Stimulated activated effector memory CD8-positive, alpha-beta T cell treated with anti-CD3 and anti-CD28 coated beads, Interleukin-12 subunit alpha, Interleukin-12 subunit beta, amount 100 ng/mL, for 72 hours (primary cell): ENCODE results near the gene MAP1LC3B2.
A peak's percentile ranks its signal among the peaks of the same experiment; 100 is the strongest.

ENCODE experiments used
- ATAC-seq: fragments of 150-1000 bp; cut with Tn5 transposase; 2 replicates; pipeline ENCODE4 v1.10.0; 2021
- DNase-seq, 2 donors: peaks; one replicate each; pipeline ENCODE4 v3.0.0; 2021 to 2022; ENCODE audit warnings: low spot score in 2 of 2
- H3K27ac Mint-ChIP-seq: one replicate; pipeline ENCODE4 v1.8.0; 2022; ENCODE audit warnings: mild to moderate bottlenecking, mixed read lengths
- H3K36me3 Mint-ChIP-seq: one replicate; pipeline ENCODE4 v1.8.0; 2022; ENCODE audit warnings: mild to moderate bottlenecking, mixed read lengths
- H3K4me1 Mint-ChIP-seq: one replicate; pipeline ENCODE4 v1.8.0; 2022; ENCODE audit warnings: mixed read lengths
- H3K4me3 Mint-ChIP-seq: one replicate; pipeline ENCODE4 v1.8.0; 2022; ENCODE audit warnings: mild to moderate bottlenecking, mixed read lengths
- H3K9me3 Mint-ChIP-seq: one replicate; pipeline ENCODE4 v1.8.0; 2022; ENCODE audit warnings: mixed read lengths

Gene MAP1LC3B2

DNA sequence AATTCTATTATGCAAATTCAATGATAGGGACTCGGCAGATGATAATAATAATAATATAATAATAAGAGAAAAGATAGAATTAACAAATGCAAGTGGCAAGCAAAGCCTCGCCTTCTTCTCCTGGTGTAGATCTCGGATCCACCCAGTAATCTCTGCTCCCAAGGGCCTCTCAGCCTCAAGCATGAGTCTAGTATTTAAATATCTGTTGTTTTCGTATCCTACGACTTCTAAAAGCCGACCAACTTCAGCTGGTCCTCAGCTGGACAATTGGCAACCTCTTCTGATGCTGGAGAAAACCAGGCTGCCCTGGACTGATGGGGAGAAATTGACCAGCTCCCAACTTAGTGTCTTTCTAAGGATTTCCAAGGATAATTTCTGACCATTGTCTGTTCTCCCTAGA, 14.0 kb upstream of the MAP1LC3B2 start:
- no peak for DNase-seq
- ATAC-seq, result no peak
- H3K27ac Mint-ChIP-seq, result no peak overlapping the region
- H3K9me3 Mint-ChIP-seq, result peaks cover 3% of the 10 kb centered on the region
- H3K36me3 Mint-ChIP-seq, result no peaks in the 10 kb centered on the region
- no peaks in the 10 kb centered on the region for H3K4me1 Mint-ChIP-seq
- H3K4me3 Mint-ChIP-seq, result no peak overlapping the region

DNA sequence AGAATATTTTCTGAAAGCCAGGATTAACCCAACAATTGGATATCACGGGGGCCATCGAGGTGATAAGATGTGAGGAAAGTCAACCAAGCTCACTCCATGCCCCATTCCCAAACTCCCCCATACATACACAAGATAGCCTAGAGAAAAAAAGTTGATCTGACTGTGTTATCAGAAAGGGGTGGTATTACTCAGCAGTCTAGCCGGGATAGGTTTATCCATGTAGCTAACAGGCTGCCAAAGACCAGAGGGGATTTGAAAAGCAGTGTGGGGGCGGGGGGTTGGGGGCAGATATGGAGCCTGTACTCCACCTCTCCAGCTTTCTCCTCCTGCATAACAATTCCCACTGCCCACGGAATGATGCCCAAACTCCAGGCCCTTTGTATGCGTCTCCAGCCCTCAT, 13.2 kb upstream of the MAP1LC3B2 start:
- DNase-seq (no peak), ATAC-seq (no peak)
- no peak overlapping the region for H3K27ac Mint-ChIP-seq
- H3K4me1 Mint-ChIP-seq, result no peaks in the 10 kb centered on the region
- no peak overlapping the region for H3K4me3 Mint-ChIP-seq
- H3K9me3 Mint-ChIP-seq, result no peaks in the 10 kb centered on the region
- H3K36me3 Mint-ChIP-seq, result no peaks in the 10 kb centered on the region

DNA sequence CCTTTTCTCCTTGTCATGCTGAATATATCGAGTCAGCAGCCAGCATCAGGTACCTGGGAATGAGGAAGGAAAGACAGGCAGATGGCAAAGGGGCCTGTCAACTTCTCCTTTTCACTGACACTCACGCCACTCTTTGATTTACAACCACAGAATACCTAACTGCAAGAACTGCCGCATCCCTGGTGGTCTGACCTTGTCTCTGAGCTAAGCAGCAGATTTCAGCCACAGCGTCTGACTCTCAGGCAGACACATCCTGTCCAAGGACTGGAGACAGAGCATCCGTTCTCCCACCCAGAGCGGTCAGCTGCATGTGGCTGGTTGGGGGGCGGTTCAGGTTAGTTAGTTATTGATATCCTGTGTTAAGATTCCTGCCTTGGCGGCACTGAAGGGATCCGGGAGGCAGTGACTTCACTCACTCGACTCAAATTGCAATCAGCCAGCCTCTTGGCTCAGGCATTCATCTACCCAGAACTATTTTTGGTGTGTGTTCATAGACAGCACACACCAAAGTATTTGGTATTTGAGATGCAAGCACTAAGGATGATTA, 11.2 kb upstream of the MAP1LC3B2 start:
- no peak for ATAC-seq
- Mint-ChIP-seq H3K4me1 (no peaks in the 10 kb centered on the region), H3K36me3 (no peaks in the 10 kb centered on the region), H3K9me3 (no peaks in the 10 kb centered on the region), H3K27ac (no peak overlapping the region), H3K4me3 (no peak overlapping the region)
- no peak for DNase-seq

- Mint-ChIP-seq H3K36me3 (no peaks in the 10 kb centered on the region), H3K9me3 (no peaks in the 10 kb centered on the region), H3K4me3 (no peak overlapping the region), H3K27ac (no peak overlapping the region), H3K4me1 (no peaks in the 10 kb centered on the region)
- DNase-seq (no peak), ATAC-seq (no peak)
Observed at GRCh38 chr12:116549993-116550392, 9.2 kb upstream of the MAP1LC3B2 start.

GRCh38 chr12:116551151-116551550, 8.0 kb upstream of the MAP1LC3B2 start:
- Mint-ChIP-seq H3K36me3 (no peaks in the 10 kb centered on the region), H3K27ac (no peak overlapping the region), H3K9me3 (no peaks in the 10 kb centered on the region), H3K4me1 (no peaks in the 10 kb centered on the region), H3K4me3 (no peak overlapping the region)
- ATAC-seq (no peak), DNase-seq (no peak)

DNA sequence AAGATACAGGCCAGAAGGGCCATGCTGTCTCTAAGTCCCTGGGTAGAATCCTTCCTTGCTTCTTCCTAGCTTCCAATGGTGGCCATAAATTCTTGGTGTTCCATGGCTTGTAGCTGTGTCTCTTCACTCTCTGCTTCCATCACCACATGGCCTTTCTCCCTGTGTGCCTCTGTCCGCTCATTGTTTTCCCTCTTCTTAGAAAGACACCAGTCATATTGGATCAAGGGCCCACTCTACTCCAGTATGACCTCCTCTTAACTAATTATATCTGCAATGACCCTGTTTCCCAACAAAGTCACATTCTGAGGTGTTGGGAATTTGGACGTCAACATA, 7.6 kb upstream of the MAP1LC3B2 start:
- H3K36me3 Mint-ChIP-seq, result peaks cover 1% of the 10 kb centered on the region
- no peak for DNase-seq
- H3K4me1 Mint-ChIP-seq, result peaks cover under 1% of the 10 kb centered on the region
- no peaks in the 10 kb centered on the region for H3K9me3 Mint-ChIP-seq
- no peak overlapping the region for H3K4me3 Mint-ChIP-seq
- ATAC-seq, result no peak
- H3K27ac Mint-ChIP-seq, result no peak overlapping the region

- H3K4me3 Mint-ChIP-seq, result no peak overlapping the region
- DNase-seq, result no peak
- H3K4me1 Mint-ChIP-seq, result peaks cover 5% of the 10 kb centered on the region
- no peak overlapping the region for H3K27ac Mint-ChIP-seq
- ATAC-seq, result peak; percentile 58
- H3K36me3 Mint-ChIP-seq, result peaks cover 6% of the 10 kb centered on the region
- H3K9me3 Mint-ChIP-seq, result peaks cover 4% of the 10 kb centered on the region
Observed at GRCh38 chr12:116551952-116552772, 7.0 kb upstream of the MAP1LC3B2 start.

- peaks cover 6% of the 10 kb centered on the region for H3K36me3 Mint-ChIP-seq
- H3K27ac Mint-ChIP-seq, result no peak overlapping the region
- DNase-seq (no peak), ATAC-seq (no peak)
- peaks cover 4% of the 10 kb centered on the region for H3K9me3 Mint-ChIP-seq
- H3K4me3 Mint-ChIP-seq, result no peak overlapping the region
- H3K4me1 Mint-ChIP-seq, result peaks cover 5% of the 10 kb centered on the region
Observed at GRCh38 chr12:116552773-116553373, 6.3 kb upstream of the MAP1LC3B2 start.

DNA sequence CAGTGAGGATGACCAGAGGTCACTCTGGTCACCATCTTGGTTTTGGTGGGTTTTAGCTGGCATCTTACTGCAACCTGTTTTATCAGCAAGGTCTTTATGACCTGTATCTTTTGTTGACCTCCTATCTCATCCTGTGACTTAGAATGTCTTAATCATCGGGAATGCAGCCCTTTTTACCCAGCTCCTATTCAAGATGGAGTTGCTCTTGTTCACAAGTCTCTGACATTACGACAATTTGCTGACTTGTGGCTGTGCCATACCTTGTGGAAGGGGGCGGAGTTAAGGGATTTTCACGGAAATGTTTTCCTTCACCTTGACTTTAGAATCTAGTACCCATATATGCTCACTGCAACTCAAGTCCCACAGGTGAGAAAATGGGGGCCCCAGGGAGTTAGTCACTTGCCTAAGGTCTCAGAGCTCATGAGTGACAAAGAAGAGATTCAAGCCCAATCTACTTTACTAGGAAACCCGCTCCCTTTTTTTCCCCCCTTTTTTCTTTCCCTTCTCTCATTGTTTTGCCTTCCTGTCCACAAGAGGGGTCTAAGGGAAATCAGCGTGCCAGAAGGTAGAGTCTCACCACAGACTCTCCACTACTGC, 2.7 kb upstream of the MAP1LC3B2 start:
- Mint-ChIP-seq H3K36me3 (peaks cover 13% of the 10 kb centered on the region), H3K4me3 (no peak overlapping the region), H3K27ac (no peak overlapping the region), H3K9me3 (peaks cover 4% of the 10 kb centered on the region), H3K4me1 (peaks cover 32% of the 10 kb centered on the region)
- ATAC-seq (no peak), DNase-seq (no peak)

GRCh38 chr12:116556964-116557698, 2.0 kb upstream of the MAP1LC3B2 start:
- Mint-ChIP-seq H3K9me3 (peaks cover 4% of the 10 kb centered on the region), H3K4me1 (peaks cover 32% of the 10 kb centered on the region), H3K27ac (no peak overlapping the region), H3K36me3 (peaks cover 13% of the 10 kb centered on the region), H3K4me3 (no peak overlapping the region)
- no peak for ATAC-seq
- no peak for DNase-seq

DNA sequence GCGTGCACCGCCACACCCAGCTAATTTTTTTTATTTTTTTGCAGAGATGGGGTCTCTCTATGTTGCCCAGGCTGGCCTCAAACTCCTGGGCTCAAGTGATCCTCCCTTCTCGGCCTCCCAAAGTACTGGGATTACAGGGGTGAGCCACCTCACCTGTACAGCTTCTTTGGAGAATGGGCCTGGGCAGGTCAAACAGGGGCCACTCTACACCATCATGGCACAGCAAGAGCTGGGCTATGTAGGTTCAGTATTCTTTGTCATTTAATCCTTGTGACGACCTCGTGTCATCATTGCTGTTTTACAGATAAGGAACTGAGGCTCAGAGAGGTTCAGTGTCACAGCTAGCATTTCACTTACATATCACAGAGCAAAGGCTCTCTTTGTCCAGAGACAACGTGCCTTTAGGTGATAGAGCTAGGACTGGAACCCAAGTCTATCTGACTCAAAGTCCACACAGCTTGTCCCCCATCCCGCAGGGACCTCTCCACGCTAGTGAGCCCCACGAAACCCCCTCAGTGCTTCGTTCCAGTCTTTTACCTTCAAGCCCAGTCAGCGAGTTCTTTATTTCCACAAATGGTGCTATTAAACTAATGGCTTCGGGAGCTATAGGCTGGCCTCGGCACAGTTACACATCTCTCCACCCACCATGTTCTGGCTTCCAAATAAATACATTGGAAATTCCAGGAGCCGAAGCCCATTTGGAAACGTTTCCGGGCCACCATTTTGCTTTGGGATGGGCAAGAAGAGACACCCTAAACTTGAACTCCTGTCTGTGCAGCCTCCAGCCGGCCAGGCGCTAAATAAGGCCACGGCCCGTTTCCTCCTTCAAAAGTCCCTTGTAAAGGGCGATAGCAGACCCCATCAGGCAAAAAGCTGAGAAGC, 660 bp upstream of the MAP1LC3B2 start:
- ATAC-seq (no peak), DNase-seq (no peak)
- Mint-ChIP-seq H3K4me3 (peak overlapping the region; percentile 77), H3K27ac (peak overlapping the region; percentile 87), H3K9me3 (peaks cover 6% of the 10 kb centered on the region), H3K36me3 (peaks cover 13% of the 10 kb centered on the region), H3K4me1 (peaks cover 32% of the 10 kb centered on the region)

DNA sequence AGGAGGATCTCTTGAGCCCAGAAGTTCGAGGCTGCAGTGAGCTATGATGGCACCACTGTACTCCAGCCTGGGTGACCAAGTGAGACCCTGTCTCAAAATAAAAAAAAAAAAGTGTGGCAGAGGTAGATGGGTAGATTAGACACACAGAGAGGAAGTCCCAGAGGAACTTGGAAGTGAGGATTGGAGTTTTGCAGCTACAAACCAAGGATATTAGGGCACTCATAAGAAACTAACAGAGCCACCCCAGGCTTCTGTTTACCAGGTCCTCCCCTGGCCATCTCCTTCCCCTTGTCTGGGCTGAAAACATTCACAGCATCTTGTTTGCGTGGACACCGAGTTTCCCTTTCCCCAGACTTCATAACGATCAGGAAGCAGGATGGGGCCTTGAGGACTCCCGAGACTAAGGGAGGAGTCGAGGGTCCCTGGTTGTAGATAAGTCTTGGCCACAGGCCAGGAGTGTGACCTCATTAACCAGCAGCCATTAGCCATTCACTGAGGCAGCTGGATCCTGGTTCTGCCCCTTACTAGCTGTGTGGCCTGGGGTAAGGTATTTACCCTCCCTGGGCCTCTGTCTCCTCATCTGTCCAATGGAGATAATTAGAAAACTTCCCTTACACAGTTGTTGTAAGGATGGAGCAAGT, 2.1 kb downstream of the MAP1LC3B2 start:
- peaks cover 13% of the 10 kb centered on the region for H3K36me3 Mint-ChIP-seq
- peaks cover 37% of the 10 kb centered on the region for H3K4me1 Mint-ChIP-seq
- no peak overlapping the region for H3K27ac Mint-ChIP-seq
- DNase-seq (no peak), ATAC-seq (no peak)
- H3K9me3 Mint-ChIP-seq, result peaks cover 12% of the 10 kb centered on the region
- no peak overlapping the region for H3K4me3 Mint-ChIP-seq

DNA sequence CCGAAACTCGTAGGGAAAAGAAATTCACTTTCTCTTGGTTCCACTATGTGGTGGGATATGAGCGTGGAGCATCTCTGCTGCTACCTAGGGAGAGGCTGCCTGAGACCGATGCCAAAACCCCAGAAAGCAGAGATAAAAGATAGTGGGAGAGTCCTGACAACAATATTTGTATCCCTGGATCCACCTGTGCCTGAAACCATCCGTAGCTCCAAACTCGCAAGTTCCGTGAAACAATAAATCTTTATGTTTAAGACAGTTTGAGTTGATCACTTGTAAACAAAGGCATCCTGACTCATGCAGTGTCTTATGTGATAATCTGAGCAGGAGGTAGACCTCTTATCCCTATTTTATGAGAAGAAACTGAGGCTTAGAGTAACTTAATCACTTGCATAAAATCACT, 2.9 kb downstream of the MAP1LC3B2 start:
- H3K27ac Mint-ChIP-seq, result no peak overlapping the region
- no peak for ATAC-seq
- no peak overlapping the region for H3K4me3 Mint-ChIP-seq
- DNase-seq, result no peak
- peaks cover 8% of the 10 kb centered on the region for H3K9me3 Mint-ChIP-seq
- H3K4me1 Mint-ChIP-seq, result peaks cover 32% of the 10 kb centered on the region
- peaks cover 7% of the 10 kb centered on the region for H3K36me3 Mint-ChIP-seq

DNA sequence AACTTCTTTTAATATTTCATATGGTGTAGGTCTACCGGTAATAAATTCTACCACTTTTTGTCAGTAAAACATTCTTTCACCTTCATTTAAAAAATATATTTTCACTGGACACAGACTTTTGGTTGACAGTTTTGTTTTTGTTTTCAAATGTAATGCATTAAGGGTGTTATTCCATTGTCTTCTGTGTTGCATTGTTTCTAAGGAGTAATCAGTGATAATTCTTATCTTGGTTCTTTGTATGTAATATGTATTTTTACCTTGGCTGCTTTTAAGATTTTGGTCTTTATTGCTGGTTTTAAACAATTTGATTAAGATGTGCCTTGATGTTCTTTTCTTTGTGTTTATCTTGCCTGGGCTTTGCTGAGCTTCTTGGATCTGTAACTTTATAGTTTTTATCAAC, 4.1 kb downstream of the MAP1LC3B2 start:
- peaks cover 7% of the 10 kb centered on the region for H3K36me3 Mint-ChIP-seq
- ATAC-seq (no peak), DNase-seq (no peak)
- peaks cover 8% of the 10 kb centered on the region for H3K9me3 Mint-ChIP-seq
- H3K4me3 Mint-ChIP-seq, result no peak overlapping the region
- no peak overlapping the region for H3K27ac Mint-ChIP-seq
- peaks cover 32% of the 10 kb centered on the region for H3K4me1 Mint-ChIP-seq
